Measurements from ENCODE around the gene PTPRN2. TPM values are rescaled to one million over a fixed set of nuclear protein-coding genes. Genes with fewer than 3 reads are reported as not detected.

Gene PTPRN2
- total RNA-seq, 1 donor from 2014 or later: 0.33 TPM

GRCh38 chr7:157544226-157544625 lies 1043.4 kb downstream of the PTPRN2 start:
- no peak for DNase-seq (ENCODE audit: low spot score)
- ATAC-seq: no peak

DNA sequence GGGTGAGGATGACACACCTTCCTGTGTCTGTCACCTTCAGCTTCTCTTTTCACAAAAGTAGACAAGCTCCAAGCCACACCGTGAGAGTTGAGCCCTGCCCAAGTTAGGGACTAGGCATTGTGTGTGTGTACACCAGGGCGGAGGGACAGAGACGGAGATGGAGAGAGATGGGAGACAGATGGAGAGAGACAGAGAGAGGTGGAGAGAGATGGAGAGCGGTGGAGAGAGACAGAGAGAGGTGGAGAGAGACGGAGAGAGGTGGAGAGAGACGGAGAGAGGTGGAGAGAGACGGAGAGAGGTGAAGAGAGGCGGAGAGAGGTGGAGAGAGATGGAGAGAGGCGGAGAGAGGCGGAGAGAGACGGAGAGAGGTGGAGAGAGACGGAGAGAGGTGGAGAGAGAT lies 1043.8 kb downstream of the PTPRN2 start:
- ATAC-seq: no peak
- no peak for DNase-seq (ENCODE audit: low spot score)

GRCh38 chr7:157543276-157543675 lies 1044.3 kb downstream of the PTPRN2 start:
- DNase-seq (ENCODE audit: low spot score) (no peak), ATAC-seq (no peak)

DNA sequence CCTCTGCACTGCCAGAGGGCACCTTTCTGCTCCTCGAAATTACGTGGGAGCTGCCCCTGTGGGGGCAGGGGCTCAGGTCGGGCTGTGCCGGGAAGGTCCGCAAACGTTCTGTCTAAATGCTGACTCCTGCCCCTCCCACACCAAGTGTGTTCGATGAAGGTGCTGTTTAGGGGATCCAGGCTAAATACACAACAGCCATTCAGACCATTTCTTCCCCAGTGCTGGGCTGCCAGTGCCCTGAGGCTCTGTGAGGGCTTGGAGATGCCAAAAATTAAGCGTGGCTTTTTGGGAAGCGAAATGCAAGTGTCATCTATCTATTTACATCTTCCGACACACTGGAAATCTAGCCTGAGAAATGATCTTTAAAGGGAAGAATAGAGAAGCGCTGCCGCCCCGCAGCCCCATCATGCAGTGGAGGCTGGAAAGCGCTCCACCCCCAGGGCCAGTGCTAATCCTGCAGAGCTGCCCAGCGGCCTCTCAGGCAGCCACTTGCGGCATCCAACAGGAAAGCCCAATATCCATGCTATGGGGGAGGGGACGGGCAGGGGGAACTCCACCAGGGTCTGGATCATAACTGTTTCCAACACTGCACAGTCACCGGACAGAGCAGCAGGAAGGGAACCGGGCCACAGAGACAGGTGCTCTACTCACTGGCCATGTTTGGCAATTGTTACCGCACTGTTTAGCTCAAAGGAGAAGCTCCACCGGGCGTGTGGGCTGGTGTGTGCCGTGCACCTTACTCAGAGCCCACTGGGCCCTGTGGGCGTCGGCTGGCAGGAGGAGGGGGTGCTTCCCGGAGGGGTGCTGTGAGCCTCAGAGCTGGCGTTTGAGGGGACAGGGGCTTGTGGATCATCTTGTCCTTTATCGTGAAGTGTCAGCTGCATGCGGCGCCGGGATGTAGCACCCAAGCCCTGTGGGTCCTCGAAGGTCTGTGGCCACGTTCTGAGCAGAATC lies 1045.3 kb downstream of the PTPRN2 start:
- no peak for ATAC-seq
- DNase-seq (ENCODE audit: low spot score): no peak

GRCh38 chr7:157541295-157542067 lies 1046.1 kb downstream of the PTPRN2 start:
- DNase-seq (ENCODE audit: low spot score) (no peak), ATAC-seq (no peak)

- ATAC-seq (no peak), DNase-seq (ENCODE audit: low spot score) (no peak)
Measured at GRCh38 chr7:157540606-157541294, 1046.9 kb downstream of the PTPRN2 start.

- ATAC-seq: no peak
- DNase-seq (ENCODE audit: low spot score): no peak
Measured at GRCh38 chr7:157540020-157540419, 1047.6 kb downstream of the PTPRN2 start.

GRCh38 chr7:157539521-157539920 lies 1048.1 kb downstream of the PTPRN2 start:
- DNase-seq (ENCODE audit: low spot score) (no peak), ATAC-seq (no peak)

GRCh38 chr7:157538735-157539134 lies 1048.9 kb downstream of the PTPRN2 start:
- no peak for DNase-seq (ENCODE audit: low spot score)
- ATAC-seq: no peak

DNA sequence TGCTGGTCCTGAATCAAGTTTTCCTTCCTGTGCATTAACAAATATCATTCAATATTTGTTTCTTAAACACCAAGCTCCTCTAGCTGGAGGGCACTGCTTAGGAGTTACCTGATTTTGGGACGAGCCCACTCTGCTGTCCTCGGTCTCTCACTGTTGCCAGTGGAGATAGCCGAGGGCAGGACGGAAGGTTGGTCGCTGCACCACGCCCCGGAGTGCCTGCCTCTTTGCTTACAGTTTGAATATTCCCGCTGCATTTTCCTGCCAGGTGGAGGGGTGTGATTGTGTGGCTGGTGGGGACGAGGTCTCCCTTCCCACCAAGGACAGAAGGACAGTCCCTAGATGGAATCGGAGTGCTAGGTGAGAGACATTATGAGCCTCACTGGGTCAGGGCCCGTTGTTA lies 1049.3 kb downstream of the PTPRN2 start:
- no peak for ATAC-seq
- DNase-seq (ENCODE audit: low spot score): no peak

GRCh38 chr7:157537056-157537455 lies 1050.6 kb downstream of the PTPRN2 start:
- DNase-seq (ENCODE audit: low spot score): no peak
- ATAC-seq: no peak

DNA sequence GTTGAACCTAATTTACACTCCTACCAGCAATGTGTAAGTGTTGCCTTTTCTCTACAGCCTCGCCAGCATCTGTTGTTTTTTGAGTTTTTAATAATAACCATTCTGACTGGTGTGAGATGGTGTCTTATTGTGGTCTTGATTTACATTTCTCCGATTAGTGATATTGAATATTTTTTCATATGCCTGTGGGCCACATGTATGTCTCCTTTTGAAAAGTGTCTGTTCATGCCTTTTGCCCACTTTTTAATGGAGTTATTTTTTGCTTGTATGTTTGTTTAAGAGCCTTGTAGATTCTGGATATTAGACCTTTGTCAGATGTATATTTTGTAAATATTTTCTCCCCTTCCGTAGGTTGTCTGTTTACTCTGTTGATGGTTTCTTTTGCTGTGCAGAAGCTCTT lies 1055.6 kb downstream of the PTPRN2 start:
- ATAC-seq (no peak), DNase-seq (ENCODE audit: low spot score) (no peak)

DNA sequence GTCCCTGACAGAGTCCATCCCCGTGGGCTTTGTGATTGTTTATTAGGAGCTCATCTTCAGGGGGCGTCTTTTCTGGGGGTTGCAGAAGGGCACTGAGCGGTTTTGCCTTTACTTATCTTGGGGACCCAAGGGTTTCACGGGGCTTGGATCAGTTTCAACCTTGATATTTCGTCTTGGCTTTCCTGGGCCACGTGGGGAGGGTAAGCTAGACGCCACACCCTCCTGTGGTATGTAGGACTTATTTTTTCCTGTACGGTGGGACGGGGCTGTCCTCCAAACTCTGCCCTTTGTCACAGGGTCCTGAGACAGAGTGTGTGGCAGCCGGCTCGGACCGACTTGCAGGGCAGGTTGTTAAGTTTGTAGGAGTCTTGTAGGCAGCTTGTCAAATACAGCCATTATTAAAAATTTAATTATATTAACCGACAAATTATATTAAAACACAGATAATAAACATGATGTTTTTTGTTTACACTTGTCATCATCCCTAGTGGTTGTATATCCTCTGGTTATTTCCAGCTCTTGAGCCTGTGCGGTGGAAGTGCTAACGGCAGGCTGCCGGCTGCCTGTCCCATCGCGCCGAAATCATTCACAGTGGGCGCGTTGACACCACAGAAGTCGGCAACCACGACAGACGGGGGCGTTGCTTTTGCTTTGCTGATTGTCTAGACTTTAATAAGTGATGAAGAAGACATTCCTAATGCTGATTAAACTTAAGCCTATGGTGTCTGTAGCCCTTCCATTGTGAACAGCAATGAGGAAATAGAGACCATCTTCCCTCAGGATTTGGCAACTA lies 1057.7 kb downstream of the PTPRN2 start:
- DNase-seq (ENCODE audit: low spot score) (no peak), ATAC-seq (no peak)

- peak; percentile 33 for DNase-seq (ENCODE audit: low spot score)
Measured at GRCh38 chr7:157528785-157529341, 1058.8 kb downstream of the PTPRN2 start.

DNA sequence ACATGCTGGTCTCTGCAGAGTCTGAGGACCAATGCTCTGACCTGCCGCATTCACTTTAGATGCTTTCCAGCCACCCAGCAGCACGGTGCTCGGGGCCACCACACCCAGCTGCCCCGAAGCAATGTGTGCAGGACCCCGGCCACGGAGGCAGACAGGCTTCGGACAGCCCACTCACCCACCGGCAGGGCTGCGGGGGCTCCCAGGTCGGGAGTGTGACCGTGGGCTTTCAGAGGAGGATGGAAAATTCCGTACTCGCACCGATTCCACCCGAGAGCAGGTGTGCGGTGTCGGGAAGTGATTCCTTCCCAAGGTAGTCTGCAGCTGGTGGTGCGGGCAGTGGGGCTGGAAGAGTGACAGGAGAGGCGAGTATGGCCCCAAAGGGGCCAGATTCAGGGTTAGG lies 1059.9 kb downstream of the PTPRN2 start:
- ATAC-seq (no peak), DNase-seq (ENCODE audit: low spot score) (peak; percentile 36)

More at GRCh38 chr7:157528785-157529341, 1058.8 kb downstream of the PTPRN2 start:
- ATAC-seq: no peak

- ATAC-seq: no peak
- no peak for DNase-seq (ENCODE audit: low spot score)
Measured at GRCh38 chr7:157526913-157527634, 1060.5 kb downstream of the PTPRN2 start.

GRCh38 chr7:157526005-157526912 lies 1061.4 kb downstream of the PTPRN2 start:
- DNase-seq (ENCODE audit: low spot score): peak; percentile 35
- no peak for ATAC-seq

DNA sequence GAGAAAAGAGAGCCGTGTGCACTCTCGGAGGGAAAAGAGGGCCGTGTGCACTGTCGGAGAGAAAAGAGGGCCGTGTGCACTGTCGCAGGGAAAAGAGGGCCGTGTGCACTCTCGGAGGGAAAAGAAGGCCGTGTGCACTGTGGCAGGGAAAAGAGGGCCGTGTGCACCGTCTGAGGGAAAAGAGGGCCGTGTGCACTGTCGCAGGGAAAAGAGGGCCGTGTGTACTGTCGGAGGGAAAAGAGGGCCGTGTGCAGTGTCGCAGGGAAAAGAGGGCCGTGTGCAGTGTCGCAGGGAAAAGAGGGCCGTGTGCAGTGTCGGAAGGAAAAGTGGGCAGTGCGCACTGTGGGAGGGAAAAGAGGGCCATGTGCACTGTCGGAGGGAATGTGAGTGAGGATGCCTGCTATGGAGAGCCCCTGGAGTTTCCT lies 1062.1 kb downstream of the PTPRN2 start:
- no peak for ATAC-seq
- no peak for DNase-seq (ENCODE audit: low spot score)
